Embryonic facial prominence (tissue), 1 donor: ENCODE results near the gene SHC1.

Source experiments
- DNase-seq: peaks from one replicate; pipeline ENCODE4 v3.0.0-alpha.2; 2016; ENCODE audit errors: extremely low spot score

The SHC1 gene, protein sequence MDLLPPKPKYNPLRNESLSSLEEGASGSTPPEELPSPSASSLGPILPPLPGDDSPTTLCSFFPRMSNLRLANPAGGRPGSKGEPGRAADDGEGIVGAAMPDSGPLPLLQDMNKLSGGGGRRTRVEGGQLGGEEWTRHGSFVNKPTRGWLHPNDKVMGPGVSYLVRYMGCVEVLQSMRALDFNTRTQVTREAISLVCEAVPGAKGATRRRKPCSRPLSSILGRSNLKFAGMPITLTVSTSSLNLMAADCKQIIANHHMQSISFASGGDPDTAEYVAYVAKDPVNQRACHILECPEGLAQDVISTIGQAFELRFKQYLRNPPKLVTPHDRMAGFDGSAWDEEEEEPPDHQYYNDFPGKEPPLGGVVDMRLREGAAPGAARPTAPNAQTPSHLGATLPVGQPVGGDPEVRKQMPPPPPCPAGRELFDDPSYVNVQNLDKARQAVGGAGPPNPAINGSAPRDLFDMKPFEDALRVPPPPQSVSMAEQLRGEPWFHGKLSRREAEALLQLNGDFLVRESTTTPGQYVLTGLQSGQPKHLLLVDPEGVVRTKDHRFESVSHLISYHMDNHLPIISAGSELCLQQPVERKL

DNA sequence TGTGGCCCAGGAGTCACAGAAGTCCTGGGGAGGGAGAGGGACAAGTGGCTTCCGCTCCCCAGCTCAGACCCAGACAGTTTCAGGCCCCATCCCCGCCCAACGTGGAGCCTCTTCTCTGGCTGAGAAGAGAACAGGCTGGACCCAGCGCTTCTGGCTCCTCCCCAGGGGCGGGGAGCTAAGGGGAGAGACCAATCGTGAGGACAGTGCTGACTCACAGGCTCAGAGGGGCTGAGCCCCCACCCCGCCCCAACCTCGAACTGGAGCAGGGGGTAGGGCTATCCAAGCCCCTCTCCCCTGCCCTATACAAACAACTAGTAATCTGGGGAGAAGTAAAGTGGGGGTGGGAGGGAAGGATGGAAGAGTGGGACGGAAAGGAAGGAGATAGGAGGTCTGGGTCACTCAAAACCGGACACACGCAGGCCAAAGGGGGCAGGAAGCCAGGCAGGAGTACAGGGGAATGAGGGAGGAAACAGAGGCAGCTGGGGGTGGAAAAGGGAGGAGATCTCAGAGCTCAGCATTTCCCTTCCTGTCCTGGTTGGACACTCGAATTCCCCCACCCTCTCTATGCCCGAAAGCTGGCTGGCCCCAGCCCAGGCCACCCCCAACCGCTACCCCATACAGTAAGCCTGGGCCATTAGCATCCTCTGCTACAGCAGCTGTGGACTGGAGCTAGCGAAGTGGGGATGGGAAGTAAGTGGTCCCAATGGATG is at the start of gene SHC1:
Gene SHC1 (minus strand): TSS at position 117 of the 710 bp plus-strand sequence. CDS start 221 bp downstream, outside the sequence.
- DNase-seq: peak; percentile 85

DNA sequence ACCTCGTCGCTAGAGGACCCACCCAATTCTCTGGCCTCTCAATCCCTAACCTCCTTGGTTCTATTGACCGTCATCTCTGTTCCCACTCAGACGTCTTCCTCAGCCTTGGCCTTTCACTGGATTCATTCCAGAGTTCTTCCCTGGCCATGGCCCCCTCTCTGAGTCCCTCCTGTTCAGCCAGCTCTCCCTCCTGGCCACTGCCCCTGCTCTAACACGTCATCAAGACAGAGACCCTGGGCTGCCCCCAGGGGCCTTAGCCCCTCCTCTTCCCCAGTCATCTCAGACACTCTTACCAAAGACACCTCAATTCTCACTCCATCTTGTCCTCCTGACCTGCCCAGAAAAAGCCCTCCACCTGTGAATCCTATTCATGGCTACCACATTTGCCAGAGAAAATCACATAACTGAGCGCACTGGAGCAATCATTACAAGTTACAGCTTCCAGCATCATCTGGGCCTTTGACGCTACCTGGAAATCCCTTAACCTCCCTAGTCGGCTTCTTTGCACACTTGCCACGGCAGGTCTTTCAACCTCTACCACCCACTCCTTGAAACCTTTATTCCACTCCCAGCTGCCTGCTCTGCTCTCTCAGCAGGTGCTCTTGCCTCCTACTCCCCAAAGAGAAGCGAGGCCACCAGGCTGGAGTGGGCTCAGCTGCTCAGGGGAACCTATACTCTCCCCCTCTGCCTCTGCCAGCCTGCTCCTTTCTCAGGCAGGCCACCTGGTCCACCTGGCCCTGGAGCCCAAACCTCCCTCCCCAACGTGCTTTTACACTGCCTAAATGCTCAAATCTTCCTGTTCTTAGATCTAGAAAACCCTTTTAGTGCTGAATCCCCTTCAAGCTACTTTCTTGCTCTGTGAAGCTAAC is 49.1 kb upstream of the SHC1 start:
- no peak for DNase-seq

DNA sequence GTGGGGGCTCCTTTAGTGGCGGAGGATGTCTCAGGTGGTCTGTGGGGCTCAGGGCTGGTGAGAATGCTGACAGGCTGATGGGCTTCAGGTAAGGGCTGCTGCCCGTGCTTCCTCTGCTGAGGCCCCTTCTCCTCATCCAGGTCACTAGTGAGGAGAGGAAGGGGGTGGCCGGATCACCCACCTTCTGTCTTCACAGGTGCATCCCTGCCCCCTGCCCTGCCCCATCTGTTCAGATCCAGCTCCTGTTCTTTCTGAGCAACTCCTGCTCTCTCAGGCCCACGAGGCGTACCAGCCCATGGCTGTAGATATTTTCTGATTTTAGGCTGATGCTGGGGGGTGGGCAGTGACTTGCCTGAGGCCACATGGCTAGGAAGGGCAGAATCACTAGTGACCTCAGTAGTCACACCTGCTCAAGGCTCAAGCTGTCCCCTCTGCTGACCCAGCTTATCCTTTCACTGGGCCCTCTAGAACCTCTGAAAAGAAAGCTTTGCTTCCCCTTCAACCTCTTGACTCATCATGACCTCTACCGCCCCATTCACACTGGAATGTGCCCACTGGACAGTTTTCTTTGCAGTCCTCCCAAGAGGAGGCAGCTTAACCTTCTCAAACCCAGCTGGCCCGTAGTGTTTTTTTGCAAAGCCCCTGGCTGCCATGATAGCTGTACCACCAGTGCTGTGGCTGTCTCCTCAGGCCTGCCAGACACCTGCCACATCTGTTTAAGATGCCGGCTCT is 48.2 kb upstream of the SHC1 start:
- DNase-seq: no peak

DNA sequence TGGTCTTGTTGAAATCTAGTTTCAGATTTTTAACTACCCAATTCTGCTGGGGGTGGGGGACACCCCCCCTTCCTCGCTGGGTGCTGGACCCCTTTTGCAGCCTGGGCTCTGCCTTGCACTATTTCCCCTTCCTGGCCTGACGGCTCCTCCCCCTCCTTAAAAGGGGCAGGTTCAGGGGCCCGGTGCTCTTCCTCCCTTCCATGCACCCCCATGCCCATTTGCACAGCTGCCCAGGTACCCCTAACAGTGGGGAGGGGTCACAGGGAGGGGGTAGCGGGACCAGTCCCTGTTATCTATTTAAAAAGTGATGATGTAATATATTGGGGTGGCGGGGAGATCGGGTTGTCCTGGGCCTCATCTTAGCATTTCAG is 47.4 kb upstream of the SHC1 start:
- no peak for DNase-seq

DNA sequence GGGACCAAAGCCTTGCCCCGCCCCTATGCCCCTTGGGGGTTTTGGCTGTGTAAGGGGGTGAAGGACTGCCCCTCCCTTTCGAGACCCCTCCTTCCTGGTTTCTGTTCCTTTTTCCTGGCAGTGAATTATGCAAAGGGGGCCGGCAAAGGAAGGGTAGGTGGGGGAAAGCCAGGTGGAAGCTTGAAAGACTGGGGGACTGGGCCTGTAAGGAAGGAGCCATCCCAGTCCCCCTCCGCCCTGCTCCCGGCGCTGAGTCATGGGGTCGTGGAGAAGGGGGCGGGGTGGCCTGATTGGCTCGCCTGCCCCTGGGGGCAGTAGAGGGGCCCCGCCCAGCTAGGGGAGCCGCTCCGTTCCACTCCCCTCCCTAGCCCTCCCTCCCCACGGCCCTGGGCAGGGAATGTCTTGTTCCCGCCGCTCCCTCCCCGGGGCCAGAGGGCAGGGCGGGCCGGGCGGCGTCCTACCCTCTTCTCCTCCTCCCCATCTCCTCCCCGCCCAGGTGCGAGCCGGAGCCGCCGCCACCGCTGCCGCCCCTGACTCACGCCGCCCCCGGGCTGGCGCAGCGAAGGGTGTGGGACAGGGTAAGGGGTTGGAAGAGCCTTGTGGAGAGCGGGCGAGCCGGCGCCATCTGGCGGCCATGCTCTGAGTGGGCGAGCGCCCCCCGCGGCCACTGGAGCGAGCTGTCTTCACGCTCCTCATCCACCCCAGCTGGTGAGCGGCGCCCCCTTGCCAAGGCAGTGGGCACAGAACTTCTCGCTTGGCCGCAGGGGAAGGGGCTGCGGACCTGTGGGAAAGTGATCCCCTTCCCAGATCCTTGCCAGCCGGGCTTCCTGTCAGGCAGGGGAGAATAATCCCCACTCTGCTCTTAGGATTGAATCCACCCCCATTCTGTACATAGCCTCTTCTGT is 46.7 kb upstream of the SHC1 start:
- peak; percentile 71 for DNase-seq

DNA sequence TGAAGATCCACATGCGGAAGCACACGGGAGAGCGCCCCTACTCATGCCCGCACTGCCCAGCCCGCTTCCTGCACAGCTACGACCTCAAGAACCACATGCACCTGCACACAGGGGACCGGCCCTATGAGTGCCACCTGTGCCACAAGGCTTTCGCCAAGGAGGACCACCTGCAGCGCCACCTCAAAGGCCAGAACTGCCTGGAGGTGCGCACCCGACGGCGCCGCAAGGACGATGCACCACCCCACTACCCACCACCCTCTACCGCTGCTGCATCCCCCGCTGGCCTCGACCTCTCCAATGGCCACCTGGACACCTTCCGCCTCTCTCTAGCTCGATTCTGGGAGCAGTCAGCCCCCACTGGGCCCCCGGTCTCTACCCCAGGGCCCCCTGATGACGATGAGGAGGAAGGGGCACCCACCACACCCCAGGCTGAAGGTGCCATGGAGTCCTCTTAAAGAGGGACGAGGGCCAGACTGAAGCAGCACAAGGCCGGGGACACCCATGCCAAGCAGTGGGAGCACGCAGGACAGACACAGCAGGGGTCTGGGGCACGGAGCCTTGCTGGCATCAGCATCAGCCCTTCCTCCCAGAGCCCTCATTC is 45.8 kb upstream of the SHC1 start:
- no peak for DNase-seq

DNA sequence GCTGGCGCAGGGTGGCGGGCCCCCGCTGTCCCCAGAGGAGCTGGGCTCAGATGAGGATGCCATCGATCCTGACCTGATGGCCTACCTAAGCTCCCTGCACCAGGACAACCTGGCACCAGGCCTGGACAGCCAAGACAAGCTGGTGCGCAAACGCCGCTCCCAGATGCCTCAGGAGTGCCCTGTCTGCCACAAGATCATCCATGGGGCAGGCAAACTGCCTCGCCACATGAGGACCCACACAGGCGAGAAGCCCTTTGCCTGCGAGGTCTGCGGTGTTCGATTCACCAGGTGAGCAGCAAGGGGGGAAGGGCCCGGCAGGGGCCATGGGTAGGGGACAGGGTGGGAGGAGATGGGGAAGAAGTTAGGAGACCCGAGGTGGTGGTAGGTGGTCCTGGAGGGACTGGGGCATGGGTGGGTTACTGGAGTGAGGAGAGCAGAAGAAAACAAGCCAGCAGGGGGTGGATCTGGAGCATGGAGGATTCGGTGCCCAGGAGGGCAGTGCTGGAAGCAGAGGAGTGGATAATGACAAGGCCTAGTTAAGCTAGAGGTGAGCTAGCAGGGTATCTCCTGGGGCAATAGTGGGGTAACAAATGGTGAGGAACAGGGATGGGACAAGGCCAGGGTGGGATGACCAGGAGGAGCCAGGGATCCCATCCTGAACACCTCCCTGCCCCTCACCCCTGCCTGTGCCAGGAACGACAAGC is 45.1 kb upstream of the SHC1 start:
- no peak for DNase-seq

DNA sequence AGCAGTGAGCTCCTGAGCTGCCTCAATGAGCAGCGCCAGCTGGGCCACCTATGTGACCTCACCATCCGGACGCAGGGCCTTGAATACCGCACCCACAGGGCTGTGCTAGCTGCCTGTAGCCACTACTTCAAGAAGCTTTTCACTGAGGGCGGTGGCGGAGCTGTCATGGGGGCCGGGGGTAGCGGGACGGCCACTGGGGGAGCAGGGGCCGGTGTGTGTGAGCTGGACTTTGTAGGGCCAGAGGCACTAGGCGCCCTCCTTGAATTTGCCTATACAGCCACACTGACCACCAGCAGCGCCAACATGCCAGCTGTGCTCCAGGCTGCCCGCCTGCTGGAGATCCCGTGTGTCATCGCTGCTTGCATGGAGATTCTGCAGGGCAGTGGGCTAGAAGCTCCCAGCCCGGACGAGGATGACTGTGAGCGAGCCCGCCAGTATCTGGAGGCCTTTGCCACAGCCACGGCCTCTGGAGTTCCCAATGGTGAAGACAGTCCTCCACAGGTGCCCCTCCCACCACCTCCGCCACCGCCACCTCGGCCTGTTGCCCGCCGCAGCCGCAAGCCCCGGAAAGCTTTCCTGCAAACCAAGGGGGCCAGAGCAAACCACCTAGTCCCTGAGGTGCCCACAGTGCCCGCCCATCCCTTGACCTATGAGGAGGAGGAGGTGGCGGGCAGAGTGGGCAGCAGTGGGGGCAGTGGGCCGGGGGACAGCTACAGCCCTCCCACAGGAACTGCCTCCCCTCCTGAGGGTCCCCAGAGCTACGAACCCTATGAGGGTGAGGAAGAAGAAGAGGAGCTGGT is 44.4 kb upstream of the SHC1 start:
- no peak for DNase-seq

DNA sequence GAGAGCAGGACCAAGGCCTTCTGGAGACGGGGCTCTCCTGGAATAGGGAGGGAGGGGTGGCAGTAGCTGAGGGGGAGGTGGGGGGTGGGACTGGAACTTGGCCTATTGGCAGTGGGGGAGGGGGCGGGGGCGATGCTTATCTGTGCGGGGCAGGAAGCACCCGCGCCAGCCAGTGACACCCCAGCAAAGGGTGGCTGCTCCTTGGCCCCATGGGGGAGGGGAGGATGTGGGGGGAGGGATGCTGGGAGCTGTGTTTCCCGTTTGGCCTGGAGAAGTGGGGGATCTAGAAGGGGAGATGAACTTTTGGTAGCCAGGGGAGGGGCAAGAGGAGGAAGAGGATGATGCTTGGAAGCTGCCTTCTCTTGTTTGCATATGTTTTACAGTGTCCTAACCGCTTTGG is 43.1 kb upstream of the SHC1 start:
- DNase-seq: no peak

DNA sequence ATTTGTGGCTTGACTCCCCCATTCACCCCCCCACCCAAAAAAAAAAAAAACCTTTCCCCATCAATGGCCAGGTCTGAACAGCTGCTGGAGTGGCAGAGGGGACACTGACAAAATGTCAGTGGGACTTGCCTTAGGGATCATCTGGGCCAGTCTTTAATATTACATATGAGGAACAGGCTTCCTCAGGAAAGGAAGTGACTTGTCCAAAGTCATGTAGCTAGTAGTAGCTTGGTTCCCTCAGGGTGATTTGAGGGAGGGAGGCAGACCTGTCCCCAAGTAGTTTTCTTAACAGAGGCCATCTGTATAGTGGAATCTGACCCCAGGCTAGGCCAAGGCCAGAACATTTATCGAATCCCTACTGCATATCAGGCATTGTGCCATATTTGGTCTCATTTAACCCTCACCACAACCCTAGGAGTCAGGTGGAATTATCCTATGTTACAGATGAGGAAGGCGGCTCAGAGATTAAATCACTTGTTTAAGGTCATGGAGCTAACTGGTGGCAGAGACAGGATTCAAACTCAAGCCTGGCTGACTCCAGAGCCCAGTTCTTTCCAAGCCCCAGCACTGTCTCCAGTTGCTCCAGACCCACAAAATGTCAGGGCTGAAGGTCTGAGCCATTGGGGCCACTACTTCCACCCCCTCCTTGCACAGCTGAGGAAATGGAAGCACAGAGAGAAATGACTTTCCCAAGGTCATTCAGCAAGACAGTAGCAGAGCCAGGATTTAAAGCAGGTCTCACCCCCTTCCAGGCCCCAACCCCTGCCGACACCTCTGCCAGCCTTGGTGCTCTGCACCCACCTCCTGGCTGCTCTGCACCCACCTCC is 42.4 kb upstream of the SHC1 start:
- no peak for DNase-seq

DNA sequence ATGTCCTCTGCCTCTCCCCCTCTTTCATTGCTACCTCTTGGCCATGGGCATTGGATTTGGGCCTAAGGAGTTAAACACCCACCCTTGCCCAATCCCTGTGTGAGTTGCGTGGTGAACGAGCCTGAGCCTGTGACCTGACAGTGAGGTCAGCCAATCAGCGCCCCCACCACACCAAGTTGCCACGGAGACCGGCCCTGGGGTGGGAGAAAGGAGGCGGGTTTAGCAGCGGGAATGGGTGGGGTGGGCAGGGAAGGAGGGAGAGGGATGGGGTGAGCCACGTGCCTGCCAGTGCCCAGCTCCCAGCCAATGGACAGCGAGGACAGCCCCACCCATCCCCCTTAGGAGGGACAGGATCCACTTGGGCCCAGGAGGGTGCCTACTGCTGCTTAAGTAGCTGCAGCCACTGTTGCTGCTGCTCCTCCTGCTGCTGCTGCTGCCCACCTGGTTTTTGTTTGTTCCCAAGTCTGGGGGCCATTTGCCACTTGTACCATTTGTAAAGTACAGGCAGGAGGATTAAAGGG is 41.5 kb upstream of the SHC1 start:
- no peak for DNase-seq

DNA sequence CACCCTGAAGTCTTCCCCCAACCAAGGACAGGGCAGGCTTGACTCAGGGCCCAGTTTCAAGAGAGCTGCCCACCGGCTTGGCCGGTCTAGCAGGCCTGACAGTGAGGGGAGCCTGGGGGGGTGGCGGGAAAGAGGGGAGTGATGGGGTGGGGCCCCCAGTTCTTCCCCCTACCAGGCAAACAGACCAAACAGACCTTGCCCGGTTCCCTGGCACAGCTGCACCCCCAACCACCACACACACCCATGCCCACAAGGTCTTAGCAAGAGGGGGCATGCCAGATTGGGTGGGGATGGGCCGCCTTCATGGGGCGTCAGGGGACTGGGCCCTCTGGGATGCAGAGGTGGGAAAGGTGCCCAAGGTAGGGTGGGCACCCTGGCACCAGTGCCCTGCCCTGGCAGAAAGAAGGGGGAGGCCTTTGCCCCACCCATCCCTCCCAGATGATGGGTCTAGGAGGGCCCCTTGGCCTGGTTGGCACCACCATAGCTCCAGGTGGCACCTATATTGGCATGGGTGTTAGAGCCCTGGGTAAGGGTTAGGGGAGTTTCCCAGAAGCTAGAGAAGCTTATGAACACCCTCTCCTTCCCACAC is 41.0 kb upstream of the SHC1 start:
- DNase-seq: no peak

DNA sequence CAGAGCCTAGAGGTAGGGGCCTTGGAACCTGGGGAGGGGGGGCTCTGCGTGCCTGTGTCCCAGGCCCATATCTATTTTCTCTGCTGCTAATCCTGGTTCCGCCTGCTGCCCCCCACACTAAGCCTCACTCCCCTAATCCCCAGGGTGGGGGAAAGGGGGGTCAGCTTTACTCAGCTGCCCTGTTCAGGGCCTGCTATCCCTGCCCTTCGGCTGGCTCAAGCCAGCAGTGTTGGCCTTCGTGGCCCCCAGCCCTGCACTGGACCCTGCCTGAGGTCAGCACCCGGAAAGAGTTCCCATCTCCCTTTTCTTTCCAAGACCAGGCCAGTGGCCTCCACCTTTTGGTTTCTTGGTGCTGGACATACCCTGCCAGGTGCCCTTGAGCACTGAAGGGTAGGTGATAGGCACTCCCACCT is 40.5 kb upstream of the SHC1 start:
- no peak for DNase-seq

DNA sequence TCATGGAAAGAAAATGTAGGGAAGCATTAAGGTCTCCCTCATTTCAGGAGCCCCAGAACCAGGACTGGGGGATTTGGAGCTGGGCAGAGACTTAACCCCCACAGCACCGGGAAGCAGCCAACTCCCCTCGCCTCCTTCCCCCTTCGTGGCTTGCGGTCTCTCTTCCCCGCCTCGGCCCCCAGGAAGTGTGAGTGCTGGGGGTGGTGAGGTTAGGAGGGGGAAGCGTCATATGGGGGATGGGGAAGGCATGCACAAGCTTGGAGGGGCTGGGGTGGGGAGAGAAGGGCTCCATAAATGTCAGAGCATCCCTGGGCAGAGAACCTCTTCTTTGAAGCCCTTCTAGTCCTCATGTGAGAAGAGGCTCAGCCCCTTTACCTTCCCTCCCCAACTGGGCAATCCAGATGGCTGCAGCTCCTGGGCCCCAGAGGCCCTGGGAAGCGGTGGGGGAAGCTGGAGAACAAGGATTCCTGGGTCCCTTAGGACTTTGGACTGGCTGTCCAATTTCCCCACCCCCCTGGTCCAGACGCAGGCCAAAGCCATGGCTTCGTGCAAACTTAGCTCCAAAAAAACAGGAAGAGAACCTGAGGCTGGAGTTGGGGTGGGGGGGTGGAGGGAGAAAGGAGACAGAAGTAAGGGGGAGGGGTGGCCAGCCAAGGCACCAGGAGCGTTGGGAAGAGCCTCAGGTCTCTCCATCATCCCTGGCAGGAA is 39.8 kb upstream of the SHC1 start:
- no peak for DNase-seq

DNA sequence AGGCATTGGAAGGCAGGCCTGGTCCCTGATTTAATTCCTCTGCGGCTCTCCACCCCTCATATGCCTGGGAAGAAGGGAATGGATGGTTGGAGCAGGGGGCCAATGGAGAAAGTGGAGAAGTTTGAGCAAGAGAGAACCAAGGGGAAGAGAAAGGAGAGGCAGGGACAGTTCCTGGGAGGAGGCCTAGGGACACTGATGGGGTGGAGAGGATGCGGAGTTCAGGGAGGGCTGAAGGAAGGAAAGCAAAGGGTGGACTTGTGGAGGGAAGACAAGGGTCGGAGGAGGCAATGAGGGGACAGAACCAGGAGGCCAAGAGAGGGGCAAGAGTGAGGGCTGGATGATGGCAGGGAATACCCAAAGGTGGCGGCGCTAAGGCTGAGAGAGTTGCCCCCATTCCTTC is 39.2 kb upstream of the SHC1 start:
- no peak for DNase-seq

DNA sequence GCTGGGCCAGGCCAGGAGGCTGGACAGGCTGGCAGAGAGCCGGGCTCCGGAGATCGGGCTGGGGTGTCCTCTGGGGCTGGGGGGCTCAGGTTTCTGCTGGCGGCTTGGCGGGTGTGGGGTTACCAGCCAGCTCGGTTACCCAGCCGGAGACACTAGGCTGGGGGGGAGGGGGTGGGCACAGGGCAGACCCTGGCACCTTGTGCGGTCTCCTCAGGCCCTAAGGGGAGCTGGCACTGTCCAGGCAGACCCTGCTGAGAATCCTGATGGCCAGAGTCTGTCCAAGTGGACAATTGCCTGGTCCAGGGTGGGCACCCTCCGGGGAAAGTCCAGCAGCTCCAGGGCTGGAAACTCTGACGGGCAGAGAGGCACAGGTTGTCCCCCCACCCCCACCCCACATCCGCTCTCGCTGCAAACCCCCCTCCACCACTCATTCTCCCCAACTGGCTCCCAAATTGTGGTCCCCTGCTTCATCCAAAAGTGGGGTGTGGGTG is 38.7 kb upstream of the SHC1 start:
- no peak for DNase-seq
